HepG2 (cell line): ENCODE measurements around the gene SAMD4B. TPM values are rescaled to one million over a fixed set of nuclear protein-coding genes. Genes with fewer than 3 reads are reported as not detected.

Source experiments
- ERF ChIP-seq: IDR thresholded peaks from 2 replicates; pipeline ENCODE4 v1.6.1; 2018; ENCODE audit warnings: missing biosample characterization, missing genetic modification reagents
- HMGA1 ChIP-seq: sonication (generic); formaldehyde crosslinking; conservative IDR thresholded peaks from 2 replicates; pipeline ENCODE4 v1.4.0; 2020; ENCODE audit warnings: missing genetic modification reagents
- JUNB ChIP-seq: sonication (generic); formaldehyde crosslinking; IDR thresholded peaks from 2 replicates; pipeline ENCODE4 v1.8.0; 2022; ENCODE audit warnings: missing genetic modification reagents, mild to moderate bottlenecking, borderline replicate concordance
- KDM2A ChIP-seq: sonication (generic); formaldehyde crosslinking; IDR thresholded peaks from 2 replicates; pipeline ENCODE4 v1.4.0; 2020; ENCODE audit warnings: low read depth, missing genetic modification reagents, borderline replicate concordance
- KDM6A ChIP-seq: IDR thresholded peaks from 2 replicates; pipeline ENCODE4 v1.6.1; 2016; ENCODE audit warnings: low read depth
- NR1H2 ChIP-seq: sonication (generic); formaldehyde crosslinking; IDR thresholded peaks from 2 replicates; pipeline ENCODE4 v1.8.1; 2022; ENCODE audit warnings: low read depth, missing genetic modification reagents, borderline replicate concordance
- PCBP2 ChIP-seq: fragments of 200-400 bp; formaldehyde crosslinking; optimal IDR thresholded peaks from 2 replicates; pipeline ENCODE3; 2018; ENCODE audit warnings: low read length, low read depth; ENCODE audit not compliant: poor library complexity, severe bottlenecking
- PTBP1 ChIP-seq: fragments of 200-400 bp; formaldehyde crosslinking; IDR thresholded peaks from 2 replicates; pipeline ENCODE4 v1.6.1; 2018; ENCODE audit warnings: low read length, low read depth; ENCODE audit not compliant: poor library complexity, severe bottlenecking
- RFX1 ChIP-seq: fragments of 450-650 bp; IDR thresholded peaks from 2 replicates; pipeline ENCODE4 v1.6.1; 2017
- ZNF264 ChIP-seq: sonication (generic); formaldehyde crosslinking; IDR thresholded peaks from 2 replicates; pipeline ENCODE4 v1.4.0; 2020; ENCODE audit warnings: missing genetic modification reagents
- ZNF530 ChIP-seq: sonication (generic); formaldehyde crosslinking; IDR thresholded peaks from 2 replicates; pipeline ENCODE4 v1.5.0; 2020; ENCODE audit warnings: low read depth, mild to moderate bottlenecking, missing genetic modification reagents
- ZNF776 ChIP-seq: sonication (generic); formaldehyde crosslinking; IDR thresholded peaks from 2 replicates; pipeline ENCODE4 v1.4.0; 2020; ENCODE audit warnings: mild to moderate bottlenecking, missing genetic modification reagents
- polyA plus RNA-seq, 8 experiments: library from polyadenylated mRNA; depleted of rRNA in 3 of 8; stranded (reverse) in 7 of 8; unstranded in 1 of 8; fragments of >200 nt; fragmentation: Illumina TruSeq in 4 of 8; extraction: Trizol in 4 of 8; gene quantifications; 2 replicates each; pipeline versions ENCODE4 v1.2.1 to v1.2.3, GENCODE V29; 2011 to 2016; ENCODE audit warnings: low read depth in 4 of 8, missing spikeins in 1 of 8, mixed read lengths in 1 of 8; ENCODE audit not compliant: insufficient read depth in 1 of 8
- total RNA-seq, 5 experiments: library from RNA; depleted of rRNA; stranded (reverse); fragments of >200 nt; fragmentation: Illumina TruSeq; extraction: Trizol; gene quantifications; 2 replicates each; pipeline ENCODE4 v1.2.3, GENCODE V29; 2016; ENCODE audit warnings: low read depth in 1 of 5
- TF ChIP-seq, protein P1 (sequence below): IDR thresholded peaks from 2 replicates; pipeline ENCODE4 v1.6.1; 2012; ENCODE audit warnings: low read depth, low read length, improper control_type of control experiment
- TF ChIP-seq, protein P2 (sequence below): sonication (generic); formaldehyde crosslinking; conservative IDR thresholded peaks from 2 replicates; pipeline ENCODE4 v1.4.0; 2020; ENCODE audit warnings: mild to moderate bottlenecking, missing genetic modification reagents, moderate library complexity
- TF ChIP-seq, protein P3 (sequence below): sonication (generic); formaldehyde crosslinking; IDR thresholded peaks from 2 replicates; pipeline ENCODE4 v1.9.0; 2021; ENCODE audit warnings: missing genetic modification reagents, borderline replicate concordance
- TF ChIP-seq, protein P4 (sequence below): sonication (generic); formaldehyde crosslinking; IDR thresholded peaks from 2 replicates; pipeline ENCODE4 v1.4.0; 2020; ENCODE audit warnings: missing genetic modification reagents; ENCODE audit errors: not compliant biosample characterization
- TF ChIP-seq, protein P5 (sequence below): sonication (generic); formaldehyde crosslinking; conservative IDR thresholded peaks from 2 replicates; pipeline ENCODE4 v1.8.0; 2022; ENCODE audit warnings: missing genetic modification reagents

The SAMD4B gene
- total and polyA plus RNA-seq, 2 of the 13 experiments (the other 11 are each of a cell fraction or from before 2014, with no cell fraction given), result 26.0 to 31.8 TPM

DNA sequence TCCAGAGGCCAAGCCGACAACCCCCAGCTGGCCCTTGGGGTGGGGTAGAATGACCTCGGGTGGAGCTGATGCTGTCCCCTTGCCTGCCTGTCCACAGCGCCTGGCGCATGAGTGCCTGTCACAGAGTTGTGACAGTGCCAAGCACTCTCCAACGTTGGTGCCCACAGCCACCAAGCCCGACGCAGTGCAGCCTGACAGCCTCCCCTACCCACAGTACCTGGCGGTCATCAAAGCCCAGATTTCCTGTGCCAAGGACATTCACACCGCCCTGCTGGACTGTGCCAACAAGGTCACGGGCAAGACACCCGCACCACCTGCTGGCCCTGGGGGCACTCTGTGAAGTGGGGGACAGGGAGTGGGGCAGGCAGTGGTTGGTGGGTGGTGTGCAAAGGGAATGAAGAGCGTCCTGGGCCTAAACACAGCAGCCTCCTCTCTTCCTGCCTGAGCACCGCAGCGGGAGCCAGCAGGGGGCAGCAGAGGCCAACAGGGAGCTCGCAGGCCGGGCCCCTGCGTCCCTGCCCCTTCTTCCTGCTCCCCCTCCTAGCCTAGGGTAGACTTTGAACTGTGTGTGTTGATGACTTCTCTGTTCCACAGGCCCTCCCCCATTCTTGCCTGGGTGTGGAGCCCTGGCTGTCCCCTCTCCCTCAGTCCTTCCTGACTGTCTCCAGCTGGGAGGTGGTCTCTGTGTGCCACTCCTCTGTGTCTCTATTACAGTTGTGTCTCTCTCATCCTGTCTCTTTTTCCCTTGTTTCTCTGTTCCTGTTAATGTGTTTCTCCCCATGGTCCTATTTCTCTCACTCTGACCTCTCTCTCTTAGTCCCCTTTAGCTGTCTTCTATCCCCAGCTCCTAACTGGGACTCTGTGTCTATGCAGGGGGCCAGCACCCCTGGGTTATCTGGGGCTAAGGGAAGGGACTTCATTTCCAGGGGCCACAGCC, 55.4 kb downstream of the SAMD4B start (continued):
- TF ChIP-seq, protein P1, sequence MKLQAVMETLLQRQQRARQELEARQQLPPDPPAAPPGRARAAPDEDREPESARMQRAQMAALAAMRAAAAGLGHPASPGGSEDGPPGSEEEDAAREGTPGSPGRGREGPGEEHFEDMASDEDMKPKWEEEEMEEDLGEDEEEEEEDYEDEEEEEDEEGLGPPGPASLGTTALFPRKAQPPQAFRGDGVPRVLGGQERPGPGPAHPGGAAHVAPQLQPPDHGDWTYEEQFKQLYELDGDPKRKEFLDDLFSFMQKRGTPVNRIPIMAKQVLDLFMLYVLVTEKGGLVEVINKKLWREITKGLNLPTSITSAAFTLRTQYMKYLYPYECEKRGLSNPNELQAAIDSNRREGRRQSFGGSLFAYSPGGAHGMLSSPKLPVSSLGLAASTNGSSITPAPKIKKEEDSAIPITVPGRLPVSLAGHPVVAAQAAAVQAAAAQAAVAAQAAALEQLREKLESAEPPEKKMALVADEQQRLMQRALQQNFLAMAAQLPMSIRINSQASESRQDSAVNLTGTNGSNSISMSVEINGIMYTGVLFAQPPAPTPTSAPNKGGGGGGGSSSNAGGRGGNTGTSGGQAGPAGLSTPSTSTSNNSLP, result no peak; the same call in 1 of the 2 replicates
- TF ChIP-seq HMGA1 (CRISPR knock-in tag) (no peak), PCBP2 (no peak), ERF (CRISPR knock-in tag) (peak; percentile 92), KDM2A (CRISPR knock-in tag) (peak; percentile 84), RFX1 (no peak), PTBP1 (peak; percentile 66), KDM6A (CRISPR knock-in tag) (peak; percentile 88), ZNF776 (CRISPR knock-in tag) (no peak), ZNF264 (0 out of 2 replicates have a peak, but pooled peaks have one; percentile 32), JUNB (no peak), NR1H2 (CRISPR knock-in tag) (no peak), ZNF530 (CRISPR knock-in tag) (no peak)
- TF ChIP-seq, protein P2, sequence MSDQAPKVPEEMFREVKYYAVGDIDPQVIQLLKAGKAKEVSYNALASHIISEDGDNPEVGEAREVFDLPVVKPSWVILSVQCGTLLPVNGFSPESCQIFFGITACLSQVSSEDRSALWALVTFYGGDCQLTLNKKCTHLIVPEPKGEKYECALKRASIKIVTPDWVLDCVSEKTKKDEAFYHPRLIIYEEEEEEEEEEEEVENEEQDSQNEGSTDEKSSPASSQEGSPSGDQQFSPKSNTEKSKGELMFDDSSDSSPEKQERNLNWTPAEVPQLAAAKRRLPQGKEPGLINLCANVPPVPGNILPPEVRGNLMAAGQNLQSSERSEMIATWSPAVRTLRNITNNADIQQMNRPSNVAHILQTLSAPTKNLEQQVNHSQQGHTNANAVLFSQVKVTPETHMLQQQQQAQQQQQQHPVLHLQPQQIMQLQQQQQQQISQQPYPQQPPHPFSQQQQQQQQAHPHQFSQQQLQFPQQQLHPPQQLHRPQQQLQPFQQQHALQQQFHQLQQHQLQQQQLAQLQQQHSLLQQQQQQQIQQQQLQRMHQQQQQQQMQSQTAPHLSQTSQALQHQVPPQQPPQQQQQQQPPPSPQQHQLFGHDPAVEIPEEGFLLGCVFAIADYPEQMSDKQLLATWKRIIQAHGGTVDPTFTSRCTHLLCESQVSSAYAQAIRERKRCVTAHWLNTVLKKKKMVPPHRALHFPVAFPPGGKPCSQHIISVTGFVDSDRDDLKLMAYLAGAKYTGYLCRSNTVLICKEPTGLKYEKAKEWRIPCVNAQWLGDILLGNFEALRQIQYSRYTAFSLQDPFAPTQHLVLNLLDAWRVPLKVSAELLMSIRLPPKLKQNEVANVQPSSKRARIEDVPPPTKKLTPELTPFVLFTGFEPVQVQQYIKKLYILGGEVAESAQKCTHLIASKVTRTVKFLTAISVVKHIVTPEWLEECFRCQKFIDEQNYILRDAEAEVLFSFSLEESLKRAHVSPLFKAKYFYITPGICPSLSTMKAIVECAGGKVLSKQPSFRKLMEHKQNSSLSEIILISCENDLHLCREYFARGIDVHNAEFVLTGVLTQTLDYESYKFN (CRISPR knock-in tag), result peak; percentile 98
- TF ChIP-seq, protein P3, sequence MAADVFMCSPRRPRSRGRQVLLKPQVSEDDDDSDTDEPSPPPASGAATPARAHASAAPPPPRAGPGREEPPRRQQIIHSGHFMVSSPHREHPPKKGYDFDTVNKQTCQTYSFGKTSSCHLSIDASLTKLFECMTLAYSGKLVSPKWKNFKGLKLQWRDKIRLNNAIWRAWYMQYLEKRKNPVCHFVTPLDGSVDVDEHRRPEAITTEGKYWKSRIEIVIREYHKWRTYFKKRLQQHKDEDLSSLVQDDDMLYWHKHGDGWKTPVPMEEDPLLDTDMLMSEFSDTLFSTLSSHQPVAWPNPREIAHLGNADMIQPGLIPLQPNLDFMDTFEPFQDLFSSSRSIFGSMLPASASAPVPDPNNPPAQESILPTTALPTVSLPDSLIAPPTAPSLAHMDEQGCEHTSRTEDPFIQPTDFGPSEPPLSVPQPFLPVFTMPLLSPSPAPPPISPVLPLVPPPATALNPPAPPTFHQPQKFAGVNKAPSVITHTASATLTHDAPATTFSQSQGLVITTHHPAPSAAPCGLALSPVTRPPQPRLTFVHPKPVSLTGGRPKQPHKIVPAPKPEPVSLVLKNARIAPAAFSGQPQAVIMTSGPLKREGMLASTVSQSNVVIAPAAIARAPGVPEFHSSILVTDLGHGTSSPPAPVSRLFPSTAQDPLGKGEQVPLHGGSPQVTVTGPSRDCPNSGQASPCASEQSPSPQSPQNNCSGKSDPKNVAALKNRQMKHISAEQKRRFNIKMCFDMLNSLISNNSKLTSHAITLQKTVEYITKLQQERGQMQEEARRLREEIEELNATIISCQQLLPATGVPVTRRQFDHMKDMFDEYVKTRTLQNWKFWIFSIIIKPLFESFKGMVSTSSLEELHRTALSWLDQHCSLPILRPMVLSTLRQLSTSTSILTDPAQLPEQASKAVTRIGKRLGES (CRISPR knock-in tag), result no peak
- TF ChIP-seq, protein P4, sequence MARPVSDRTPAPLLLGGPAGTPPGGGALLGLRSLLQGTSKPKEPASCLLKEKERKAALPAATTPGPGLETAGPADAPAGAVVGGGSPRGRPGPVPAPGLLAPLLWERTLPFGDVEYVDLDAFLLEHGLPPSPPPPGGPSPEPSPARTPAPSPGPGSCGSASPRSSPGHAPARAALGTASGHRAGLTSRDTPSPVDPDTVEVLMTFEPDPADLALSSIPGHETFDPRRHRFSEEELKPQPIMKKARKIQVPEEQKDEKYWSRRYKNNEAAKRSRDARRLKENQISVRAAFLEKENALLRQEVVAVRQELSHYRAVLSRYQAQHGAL (CRISPR knock-in tag), result no peak
- TF ChIP-seq, protein P5, sequence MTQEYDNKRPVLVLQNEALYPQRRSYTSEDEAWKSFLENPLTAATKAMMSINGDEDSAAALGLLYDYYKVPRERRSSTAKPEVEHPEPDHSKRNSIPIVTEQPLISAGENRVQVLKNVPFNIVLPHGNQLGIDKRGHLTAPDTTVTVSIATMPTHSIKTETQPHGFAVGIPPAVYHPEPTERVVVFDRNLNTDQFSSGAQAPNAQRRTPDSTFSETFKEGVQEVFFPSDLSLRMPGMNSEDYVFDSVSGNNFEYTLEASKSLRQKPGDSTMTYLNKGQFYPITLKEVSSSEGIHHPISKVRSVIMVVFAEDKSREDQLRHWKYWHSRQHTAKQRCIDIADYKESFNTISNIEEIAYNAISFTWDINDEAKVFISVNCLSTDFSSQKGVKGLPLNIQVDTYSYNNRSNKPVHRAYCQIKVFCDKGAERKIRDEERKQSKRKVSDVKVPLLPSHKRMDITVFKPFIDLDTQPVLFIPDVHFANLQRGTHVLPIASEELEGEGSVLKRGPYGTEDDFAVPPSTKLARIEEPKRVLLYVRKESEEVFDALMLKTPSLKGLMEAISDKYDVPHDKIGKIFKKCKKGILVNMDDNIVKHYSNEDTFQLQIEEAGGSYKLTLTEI (CRISPR knock-in tag), result no peak
